ENCODE measurements around the gene CFAP97D2. TPM values are rescaled to one million over a fixed set of nuclear protein-coding genes. Genes with fewer than 3 reads are reported as not detected.
"Not testable (repeated sequence)": the region's sequence is repeated elsewhere in the genome, so short reads cannot be mapped to it uniquely, and the experiment has no call there.

The CFAP97D2 gene
- polyA plus RNA-seq, 1 donor from 2014 or later: not detected

GRCh38 chr13:114158869-114159666 is 20.0 kb upstream of the CFAP97D2 start:
- H3K4me2 ChIP-seq (ENCODE audit: low read length); H3K27ac ChIP-seq (ENCODE audit: low read length); H3K9me2 ChIP-seq (ENCODE audit: insufficient read depth, low read length); H2AFZ ChIP-seq (ENCODE audit: low read depth, low read length); H3K27me3 ChIP-seq (ENCODE audit: insufficient read depth, low read depth, low read length); H3K9ac ChIP-seq (ENCODE audit: low read length); H3K9me3 ChIP-seq (ENCODE audit: low read length); H3K4me3 ChIP-seq (ENCODE audit: low read length); H4K20me1 ChIP-seq (ENCODE audit: insufficient read depth); H3K36me3 ChIP-seq (ENCODE audit: insufficient read depth, low read length); H3F3A ChIP-seq (ENCODE audit: insufficient read depth, low read length, poor library complexity, severe bottlenecking); H3K79me2 ChIP-seq (replicated peaks; ENCODE audit: insufficient read depth, low read length): not testable (repeated sequence)

- Histone ChIP-seq H3K27ac (ENCODE audit: low read length) (no peak overlapping the region), H3K9me2 (ENCODE audit: insufficient read depth, low read length) (no peaks in the 10 kb centered on the region), H3K9ac (ENCODE audit: low read length) (no peak overlapping the region), H3K36me3 (ENCODE audit: insufficient read depth, low read length) (no peaks in the 10 kb centered on the region), H3K4me3 (ENCODE audit: low read length) (no peak overlapping the region), H3K79me2 (replicated peaks; ENCODE audit: insufficient read depth, low read length) (no peaks in the 10 kb centered on the region), H3K9me3 (ENCODE audit: low read length) (no peaks in the 10 kb centered on the region), H4K20me1 (ENCODE audit: insufficient read depth) (no peaks in the 10 kb centered on the region), H2AFZ (ENCODE audit: low read depth, low read length) (no peak overlapping the region), H3K27me3 (ENCODE audit: insufficient read depth, low read depth, low read length) (no peaks in the 10 kb centered on the region), H3K4me2 (ENCODE audit: low read length) (no peak overlapping the region), H3F3A (ENCODE audit: insufficient read depth, low read length, poor library complexity, severe bottlenecking) (no peaks in the 10 kb centered on the region)
- TF ChIP-seq EP300 (conservative IDR thresholded peaks at IDR 0.05; ENCODE audit: poor library complexity, severe bottlenecking) (no peak), SMC3 (conservative IDR thresholded peaks at IDR 0.05; ENCODE audit: poor library complexity) (no peak), CTCF (IDR thresholded peaks at IDR 0.05; ENCODE audit: poor library complexity, severe bottlenecking) (no peak), POLR2AphosphoS5 (IDR thresholded peaks at IDR 0.05) (no peak), TAF1 (IDR thresholded peaks at IDR 0.05; ENCODE audit: low read depth) (no peak), RAD21 (conservative IDR thresholded peaks at IDR 0.05) (no peak), EZH2 (IDR thresholded peaks at IDR 0.05; ENCODE audit: borderline replicate concordance, insufficient read depth, low read length, poor library complexity, severe bottlenecking) (no peak), MXI1 (conservative IDR thresholded peaks at IDR 0.05; ENCODE audit: poor library complexity, severe bottlenecking) (no peak), REST (IDR thresholded peaks at IDR 0.05; ENCODE audit: borderline replicate concordance) (no peak)
Observed at GRCh38 chr13:114161028-114161556, 18.0 kb upstream of the CFAP97D2 start.

Data from neural cell (in vitro differentiated cells).